CD4-positive, CD25-positive, alpha-beta regulatory T cell (primary cell): ENCODE measurements around the gene MZT2B. TPM values are rescaled to one million over a fixed set of nuclear protein-coding genes. Genes with fewer than 3 reads are reported as not detected.
A peak's percentile ranks its signal among the peaks of the same experiment; 100 is the strongest.
"Not testable (repeated sequence)": the region's sequence is repeated elsewhere in the genome, so short reads cannot be mapped to it uniquely, and the experiment has no call there.

Experiments used
- ATAC-seq, 2 donors: fragments of 150-1000 bp; cut with Tn5 transposase; one replicate each; pipeline ENCODE4 v1.10.0; 2021; ENCODE audit warnings: low read depth in 2 of 2, moderate number of reproducible peaks in 2 of 2, moderate library complexity in 1 of 2
- DNase-seq, 3 donors: peaks; one replicate each; pipeline versions ENCODE4 v3.0.0 to v3.0.0-alpha.2; 2012 to 2022; ENCODE audit warnings: mixed read lengths in 1 of 3
- H3K27ac ChIP-seq: one replicate; pipeline ENCODE4 v1.7.0; 2013; ENCODE audit warnings: mild to moderate bottlenecking, low read length; ENCODE audit not compliant: insufficient read depth, poor library complexity, severe bottlenecking
- H3K27me3 ChIP-seq: one replicate; pipeline ENCODE4 v1.7.0; 2013; ENCODE audit warnings: low read length; ENCODE audit not compliant: control insufficient read depth, insufficient read depth
- H3K36me3 ChIP-seq: one replicate; pipeline ENCODE4 v1.7.0; 2013; ENCODE audit warnings: mild to moderate bottlenecking, low read length, moderate library complexity; ENCODE audit not compliant: control insufficient read depth, insufficient read depth
- H3K4me1 ChIP-seq: 2 replicates; pipeline ENCODE4 v1.7.0; 2013; ENCODE audit warnings: mild to moderate bottlenecking, low read length; ENCODE audit not compliant: insufficient read depth, control insufficient read depth, poor library complexity, severe bottlenecking
- H3K4me3 ChIP-seq: one replicate; pipeline ENCODE4 v1.7.0; 2013; ENCODE audit warnings: low read depth, mild to moderate bottlenecking, low read length, moderate library complexity
- H3K9me3 ChIP-seq, 2 experiments: 1 replicate in 1 of 2; 2 replicates in 1 of 2; pipeline ENCODE4 v1.7.0; 2013; ENCODE audit warnings: low read length in 2 of 2, mild to moderate bottlenecking in 1 of 2, moderate library complexity in 1 of 2; ENCODE audit not compliant: control insufficient read depth in 2 of 2
- H3K27ac Mint-ChIP-seq, 3 donors: one replicate each; pipeline ENCODE4 v1.8.0; 2020 to 2022; ENCODE audit warnings: mild to moderate bottlenecking in 3 of 3, mixed read lengths in 3 of 3, moderate library complexity in 2 of 3
- H3K27me3 Mint-ChIP-seq: one replicate; pipeline ENCODE4 v1.8.0; 2022; ENCODE audit warnings: mild to moderate bottlenecking, mixed read lengths
- H3K36me3 Mint-ChIP-seq: one replicate; pipeline ENCODE4 v1.8.0; 2020; ENCODE audit warnings: mixed read lengths
- H3K4me1 Mint-ChIP-seq, 4 donors: one replicate each; pipeline ENCODE4 v1.8.0; 2020 to 2022; ENCODE audit warnings: mixed read lengths in 4 of 4, mild to moderate bottlenecking in 1 of 4
- H3K4me3 Mint-ChIP-seq, 4 donors: one replicate each; pipeline ENCODE4 v1.8.0; 2020 to 2022; ENCODE audit warnings: mild to moderate bottlenecking in 4 of 4, mixed read lengths in 4 of 4, moderate library complexity in 3 of 4
- H3K9me3 Mint-ChIP-seq, 7 donors: one replicate each; pipeline ENCODE4 v1.8.0; 2020 to 2022; ENCODE audit warnings: mixed read lengths in 7 of 7, mild to moderate bottlenecking in 3 of 7, moderate library complexity in 2 of 7
- polyA plus RNA-seq, 4 donors: library from polyadenylated mRNA; unstranded; fragments of 300-500 nt; fragmentation: Illumina TruSeq; gene quantifications; one replicate each; pipeline ENCODE4 v1.2.3, GENCODE V29; 2021
- total RNA-seq: library from RNA; stranded (reverse); gene quantifications from one replicate; pipeline ENCODE4 v1.2.3, GENCODE V29; 2022

MZT2B gene
- total and polyA plus RNA-seq, 5 donors from 2014 or later = 186 to 259 (median 208) TPM

DNA sequence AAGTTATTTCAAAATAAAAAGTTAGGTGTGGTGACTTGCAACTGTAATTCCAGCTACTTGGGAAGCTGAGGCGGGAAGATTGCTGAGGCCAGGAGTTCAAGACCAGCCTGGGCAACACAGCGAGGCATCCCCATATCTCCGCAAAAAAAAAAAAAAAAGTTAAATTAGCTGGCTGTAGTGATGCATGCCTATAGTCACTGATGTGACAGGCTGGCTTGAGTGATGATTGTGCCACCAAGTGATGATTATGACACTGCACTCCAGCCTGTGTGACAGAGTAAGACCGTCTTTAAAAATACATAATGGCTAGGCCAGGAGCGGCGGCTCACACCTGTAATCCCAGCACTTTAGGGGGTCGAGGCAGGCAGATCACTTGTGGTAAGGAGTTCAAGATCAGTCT lies 12.2 kb upstream of the MZT2B start:
- Histone ChIP-seq H3K4me3 (no peak overlapping the region), H3K4me1 (no peaks in the 10 kb centered on the region), H3K27me3 (no peaks in the 10 kb centered on the region), H3K36me3 (peaks cover 62% of the 10 kb centered on the region), H3K9me3 (no peaks in the 10 kb centered on the region), H3K27ac (no peak overlapping the region)
- DNase-seq (no peak), ATAC-seq (no peak)
- H3K27me3 Mint-ChIP-seq = no peaks in the 10 kb centered on the region
- peaks cover 0 to 3% (median under 1%) of the 10 kb centered on the region in 4 donors for H3K4me1 Mint-ChIP-seq
- no peak overlapping the region for H3K4me3 Mint-ChIP-seq
- peaks cover 20% of the 10 kb centered on the region for H3K36me3 Mint-ChIP-seq
- H3K9me3 Mint-ChIP-seq = peaks cover 0 to 1% (median 0%) of the 10 kb centered on the region in 7 donors
- no peak overlapping the region for H3K27ac Mint-ChIP-seq

DNA sequence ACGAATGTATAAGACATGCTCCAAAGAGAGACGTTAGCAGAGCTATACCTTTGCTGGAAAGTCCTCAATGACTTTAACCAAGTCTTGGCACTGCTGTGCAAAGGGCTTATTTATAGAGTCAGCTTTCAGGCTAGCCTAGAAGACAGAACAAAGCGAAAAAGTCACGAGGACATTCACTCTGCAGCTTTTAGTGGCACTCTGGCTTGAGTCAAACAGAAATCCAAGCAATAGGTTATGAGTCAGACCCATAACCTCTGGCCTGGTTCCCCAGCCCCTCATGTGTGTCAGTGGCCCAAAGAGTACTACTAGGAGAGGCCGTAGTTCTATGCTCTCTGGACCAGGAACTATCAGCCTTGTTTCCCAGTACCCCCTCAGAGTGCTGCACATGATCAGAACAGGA lies 7.2 kb upstream of the MZT2B start:
- not testable (repeated sequence) for ATAC-seq

DNA sequence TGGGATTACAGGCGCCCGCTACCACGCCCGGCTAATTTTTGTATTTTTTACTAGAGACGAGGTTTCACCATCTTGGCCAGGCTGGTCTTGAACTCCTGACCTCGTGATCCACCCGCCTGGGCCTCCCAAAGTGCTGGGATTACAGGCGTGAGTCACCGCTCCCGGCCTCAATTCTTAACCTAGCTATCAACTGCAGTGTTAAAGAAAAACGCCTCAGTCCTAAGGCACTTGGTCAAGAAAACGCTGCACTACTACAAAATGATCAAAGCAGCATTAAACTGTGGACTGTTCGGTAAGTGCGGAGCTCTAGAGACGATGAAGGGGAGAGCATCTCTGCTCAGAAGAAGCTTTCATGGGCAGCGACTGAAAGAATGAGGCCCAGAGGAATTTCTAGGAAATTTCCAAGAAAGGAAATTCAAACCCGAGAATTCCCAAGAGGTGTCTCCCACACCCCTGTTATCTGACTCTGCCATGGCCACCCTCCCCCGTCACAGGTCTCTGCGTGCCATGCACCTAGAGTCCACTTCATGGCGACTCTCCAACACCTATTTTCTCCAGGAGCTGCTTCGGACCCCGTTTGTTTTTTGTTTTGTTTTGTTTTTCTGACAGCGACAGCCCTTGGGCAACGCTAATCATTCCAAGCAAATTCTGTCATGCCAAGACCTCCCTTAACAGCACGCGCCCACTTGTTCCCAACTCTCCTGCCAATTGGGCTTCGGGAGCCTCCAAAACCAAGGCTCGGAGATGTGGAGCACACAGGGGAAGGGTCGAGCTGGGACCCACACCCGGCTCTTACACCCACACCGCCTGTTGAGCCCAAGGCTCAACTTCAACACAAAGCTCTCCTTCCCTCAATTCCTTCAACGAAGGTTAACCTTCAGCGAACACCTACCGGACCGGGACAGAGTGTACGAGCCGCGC lies 1.4 kb upstream of the MZT2B start:
- H3K27ac Mint-ChIP-seq = peak overlapping the region; percentile 82 to 97 (median 93)
- not testable (repeated sequence) for H3K27me3 ChIP-seq, H3K9me3 ChIP-seq, ATAC-seq, H3K27me3 Mint-ChIP-seq, H3K36me3 Mint-ChIP-seq, H3K9me3 Mint-ChIP-seq, DNase-seq, H3K36me3 ChIP-seq
- Histone ChIP-seq H3K4me3 (peak overlapping the region; percentile 83), H3K27ac (peak overlapping the region; percentile 93), H3K4me1 (peaks cover 20% of the 10 kb centered on the region)
- H3K4me1 Mint-ChIP-seq = peaks cover 0 to 43% (median 24%) of the 10 kb centered on the region in 4 donors
- peak overlapping the region; percentile 91 to 99 (median 96) for H3K4me3 Mint-ChIP-seq

More for the DNA sequence above, 7.2 kb upstream of the MZT2B start:
- H3K36me3 Mint-ChIP-seq, H3K4me1 ChIP-seq, H3K9me3 ChIP-seq, H3K27ac ChIP-seq, H3K27me3 Mint-ChIP-seq, H3K9me3 Mint-ChIP-seq, DNase-seq, H3K27me3 ChIP-seq, H3K4me3 ChIP-seq, H3K27ac Mint-ChIP-seq: not testable (repeated sequence)
- peaks cover 40% of the 10 kb centered on the region for H3K36me3 ChIP-seq
- H3K4me1 Mint-ChIP-seq = peaks cover 0 to 16% (median 15%) of the 10 kb centered on the region in 4 donors
- peak overlapping the region in 1 of 4 donors; percentile 77 for H3K4me3 Mint-ChIP-seq

DNA sequence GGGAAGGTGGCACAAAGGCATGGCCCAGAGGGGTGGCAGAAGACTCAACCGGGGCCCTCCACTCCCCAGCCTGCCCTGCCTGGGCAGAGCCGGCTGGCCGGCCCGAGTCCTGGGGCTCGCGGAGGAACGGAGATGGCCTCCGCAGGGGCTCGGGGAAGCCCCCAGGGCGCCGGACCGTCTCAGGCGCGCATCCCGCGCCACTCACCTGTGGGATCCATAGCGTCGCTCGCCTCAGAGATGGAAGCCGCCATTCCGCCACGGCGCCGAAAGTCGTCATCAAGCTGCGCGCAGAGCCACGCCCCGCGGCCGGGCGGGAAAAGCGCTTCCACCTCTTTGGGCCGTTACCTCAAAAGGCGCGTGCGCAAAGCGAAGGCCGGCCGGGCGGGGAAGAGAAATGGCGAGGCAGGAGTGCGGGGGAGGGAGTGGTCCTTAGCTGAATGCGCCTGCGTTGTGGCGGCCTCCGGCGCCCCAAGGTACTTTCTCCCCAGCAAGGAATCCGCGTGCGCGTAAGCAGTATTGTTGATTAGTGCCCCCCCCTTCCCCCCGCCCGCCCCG lies 660 bp upstream of the MZT2B start, which contains the start of gene SMPD4:
Gene SMPD4, minus strand, starts transcription at position 278 of the 555 bp plus-strand sequence. CDS start 5,010 bp downstream, outside the sequence.
- DNase-seq = peak; percentile 95 to 98 (median 98)
- Histone ChIP-seq H3K4me3 (peak within 1 kb of the TSS; percentile 83), H3K36me3 (peaks cover 3% of the 10 kb centered on the region), H3K9me3 (no peaks in the 10 kb centered on the region), H3K27me3 (no peaks in the 10 kb centered on the region), H3K27ac (peak within 1 kb of the TSS; percentile 93), H3K4me1 (peaks cover 20% of the 10 kb centered on the region)
- Mint-ChIP-seq H3K4me3 (peak within 1 kb of the TSS; percentile 91 to 99 (median 96)), H3K4me1 (peaks cover 0 to 46% (median 22%) of the 10 kb centered on the region in 4 donors), H3K36me3 (no peaks in the 10 kb centered on the region), H3K27me3 (peaks cover 8% of the 10 kb centered on the region), H3K27ac (peak within 1 kb of the TSS; percentile 82 to 97 (median 93)), H3K9me3 (no peaks in the 10 kb centered on the region)
- ATAC-seq = peak; percentile 66 to 69

DNA sequence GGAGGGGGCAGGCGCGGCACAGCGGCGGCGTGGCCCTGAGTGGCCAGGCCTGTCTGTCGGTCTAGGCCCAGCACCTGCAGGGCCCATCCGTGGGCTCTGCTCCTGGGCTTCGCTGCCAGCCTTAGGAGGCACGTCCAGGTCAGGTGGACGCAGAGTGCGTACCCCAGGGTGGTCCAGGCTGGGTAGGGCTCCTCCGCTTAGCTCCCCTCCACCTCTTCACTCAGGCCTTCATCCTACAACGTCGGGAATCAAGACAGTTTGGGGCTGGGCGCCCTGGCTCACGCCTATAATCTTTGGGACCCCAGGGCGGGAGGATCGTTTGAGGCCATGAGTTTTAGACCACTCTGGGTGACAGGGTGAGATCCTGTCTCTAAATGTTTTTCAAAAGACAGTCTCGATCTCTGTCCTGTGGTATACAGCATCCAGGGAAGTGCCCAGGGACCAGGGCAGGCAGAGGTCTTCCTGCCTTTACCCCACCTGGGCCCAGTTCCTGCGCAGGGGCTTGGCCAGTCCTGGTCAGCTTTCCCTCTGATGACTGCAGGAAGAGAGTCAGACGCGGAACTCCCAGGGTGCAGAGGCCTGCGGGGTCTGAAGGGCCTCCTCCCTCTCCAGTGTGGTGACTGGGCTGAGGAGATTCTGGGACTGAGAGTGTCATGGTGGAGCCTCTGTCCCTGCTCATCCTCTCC lies 907 bp downstream of the MZT2B start:
- not testable (repeated sequence) for H3K9me3 Mint-ChIP-seq, DNase-seq, H3K27me3 ChIP-seq, H3K36me3 Mint-ChIP-seq, H3K36me3 ChIP-seq, H3K9me3 ChIP-seq, ATAC-seq, H3K27me3 Mint-ChIP-seq
- Mint-ChIP-seq H3K4me1 (peaks cover 0 to 45% (median 17%) of the 10 kb centered on the region in 4 donors), H3K4me3 (peak overlapping the region; percentile 43 to 84 (median 80)), H3K27ac (peak overlapping the region in 2 of 3 donors; percentile 67 to 78)
- Histone ChIP-seq H3K4me3 (peak overlapping the region; percentile 53), H3K4me1 (peaks cover 20% of the 10 kb centered on the region), H3K27ac (peak overlapping the region; percentile 23)

DNA sequence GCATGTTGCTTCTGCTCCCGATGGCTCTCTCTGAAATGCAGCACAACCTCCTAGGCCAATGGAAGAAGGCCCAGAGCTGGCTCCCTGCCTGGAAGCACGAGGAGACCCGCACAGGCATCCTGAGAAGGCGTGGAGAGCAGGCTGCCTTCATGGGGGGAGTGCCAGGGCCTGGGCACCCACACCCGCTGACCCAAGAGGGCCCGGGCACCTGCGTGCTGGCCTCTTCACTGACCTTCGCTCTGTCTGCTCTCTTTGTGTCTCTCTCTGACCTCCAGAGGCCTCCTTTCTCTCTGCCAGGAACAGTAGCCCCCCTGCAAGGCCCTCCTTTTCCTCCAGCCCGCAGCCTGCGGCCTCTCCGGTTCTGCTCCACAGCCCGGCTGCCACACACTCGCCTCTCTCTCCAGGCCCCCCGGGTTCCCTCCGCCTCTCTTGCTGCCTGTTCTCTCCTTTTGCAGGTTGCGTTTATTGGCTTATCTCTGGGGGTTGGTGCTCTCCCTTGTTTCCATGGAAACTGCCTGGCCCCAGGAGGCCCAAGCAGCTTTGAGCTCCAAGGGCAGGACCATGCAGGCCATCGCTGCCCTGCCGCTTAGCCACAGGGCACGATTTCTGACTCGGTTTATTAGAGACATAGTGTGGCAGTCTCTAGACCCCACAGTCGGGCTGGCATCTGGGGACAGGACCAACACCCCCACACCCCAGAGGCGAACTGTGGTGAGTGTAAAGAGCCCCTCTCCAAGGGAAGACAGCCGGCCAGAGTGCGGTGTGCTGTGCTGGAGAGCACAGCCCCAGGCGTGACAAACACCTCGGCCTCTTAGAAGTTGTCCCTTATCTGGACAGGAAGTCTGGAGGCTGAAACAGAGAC lies 1.7 kb downstream of the MZT2B start:
- H3K27me3 ChIP-seq = no peaks in the 10 kb centered on the region
- no peak for DNase-seq
- no peak overlapping the region for H3K4me3 ChIP-seq
- Mint-ChIP-seq H3K4me1 (peaks cover 0 to 41% (median 14%) of the 10 kb centered on the region in 4 donors), H3K27me3 (peaks cover 8% of the 10 kb centered on the region), H3K27ac (peak overlapping the region; percentile 67 to 84 (median 69)), H3K36me3 (no peaks in the 10 kb centered on the region), H3K9me3 (no peaks in the 10 kb centered on the region), H3K4me3 (peak overlapping the region; percentile 80 to 89 (median 82))
- no peaks in the 10 kb centered on the region for H3K36me3 ChIP-seq
- no peak overlapping the region for H3K27ac ChIP-seq
- no peaks in the 10 kb centered on the region for H3K9me3 ChIP-seq
- H3K4me1 ChIP-seq = peaks cover 20% of the 10 kb centered on the region
- ATAC-seq = no peak

DNA sequence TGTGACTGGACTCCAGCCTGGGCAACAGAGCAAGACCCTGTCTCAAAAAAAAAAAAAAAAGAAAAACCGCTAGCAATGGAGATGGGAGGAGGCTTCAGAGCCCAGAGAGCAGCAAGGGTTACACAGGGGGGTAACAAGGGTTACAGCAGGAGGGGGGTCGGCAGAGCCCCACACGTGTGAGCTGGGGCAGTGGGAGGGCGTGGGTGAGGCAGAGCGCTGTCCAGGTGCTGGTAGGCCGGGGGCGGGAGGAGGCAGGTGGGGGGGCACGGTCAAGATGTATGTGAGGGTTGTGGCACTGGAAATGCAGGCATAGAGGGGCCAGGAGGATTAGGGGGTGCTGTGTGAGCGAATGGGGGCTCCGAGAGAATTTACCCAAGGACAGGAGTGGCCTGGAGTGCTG lies 3.4 kb downstream of the MZT2B start:
- Mint-ChIP-seq H3K4me3 (peak overlapping the region in 3 of 4 donors; percentile 38 to 58 (median 44)), H3K36me3 (no peaks in the 10 kb centered on the region), H3K4me1 (peaks cover 0 to 32% (median 14%) of the 10 kb centered on the region in 4 donors), H3K9me3 (no peaks in the 10 kb centered on the region), H3K27me3 (peaks cover 8% of the 10 kb centered on the region), H3K27ac (peak overlapping the region in 2 of 3 donors; percentile 32 to 43)
- peaks cover 17% of the 10 kb centered on the region for H3K4me1 ChIP-seq
- DNase-seq (no peak), ATAC-seq (no peak)
- H3K9me3 ChIP-seq = no peaks in the 10 kb centered on the region
- no peak overlapping the region for H3K27ac ChIP-seq
- no peaks in the 10 kb centered on the region for H3K27me3 ChIP-seq
- H3K36me3 ChIP-seq = no peaks in the 10 kb centered on the region
- no peak overlapping the region for H3K4me3 ChIP-seq
